Measurements from ENCODE around the gene CXCL17.

CXCL17 gene

DNA sequence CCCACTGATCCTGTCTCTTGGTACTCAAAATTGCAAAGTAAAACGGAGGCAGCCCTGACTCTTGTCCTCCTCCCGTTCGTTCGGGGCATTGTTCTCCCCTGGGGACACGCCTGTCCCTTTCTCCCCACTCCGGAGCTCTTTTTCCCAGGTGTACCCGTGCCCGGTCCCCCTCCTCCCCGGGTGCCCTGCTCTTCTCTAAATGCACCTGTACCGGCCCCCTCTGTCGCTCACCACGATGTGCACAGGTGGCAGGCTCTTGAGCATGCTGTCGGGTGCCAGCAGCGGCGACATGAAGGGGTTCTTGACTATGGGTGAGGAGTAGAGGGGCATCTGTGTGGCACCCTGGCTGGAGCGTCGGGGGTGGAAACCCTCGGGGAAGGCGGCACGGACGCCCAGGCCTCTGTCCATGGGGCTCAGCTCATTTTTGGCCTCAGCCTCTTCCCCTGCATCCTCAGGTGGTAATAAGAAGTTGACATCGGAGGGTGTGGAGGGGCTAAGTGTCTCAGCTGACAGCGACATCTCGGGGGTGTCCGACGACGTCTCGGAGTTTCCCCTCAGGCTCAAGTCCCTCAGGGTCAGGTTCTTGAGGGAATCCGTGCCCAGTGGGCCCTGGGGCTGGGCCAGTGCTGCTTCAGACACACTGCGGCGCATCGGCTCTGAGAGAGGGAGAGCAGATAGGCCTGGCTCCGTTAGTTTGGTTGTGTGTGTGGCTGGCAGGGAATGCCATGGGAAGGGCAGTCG, 40.2 kb downstream of the CXCL17 start:
- Histone ChIP-seq H3K27ac (ENCODE audit: insufficient read depth, low read length, poor library complexity, severe bottlenecking) (peak overlapping the region; percentile 58), H3K36me3 (ENCODE audit: control insufficient read depth, insufficient read depth, low read length) (peaks cover 12% of the 10 kb centered on the region), H3K4me1 (ENCODE audit: control insufficient read depth, insufficient read depth, low read length, poor library complexity, severe bottlenecking) (peaks cover 11% of the 10 kb centered on the region), H3K27me3 (replicated peaks; ENCODE audit: control insufficient read depth, insufficient read depth, low read length, poor library complexity, severe bottlenecking) (no peaks in the 10 kb centered on the region), H3K9me3 (ENCODE audit: control insufficient read depth, low read length) (no peaks in the 10 kb centered on the region), H3K4me3 (ENCODE audit: insufficient read depth, low read depth, low read length, poor library complexity, severe bottlenecking) (peak overlapping the region; percentile 68)
- no peak for DNase-seq

DNA sequence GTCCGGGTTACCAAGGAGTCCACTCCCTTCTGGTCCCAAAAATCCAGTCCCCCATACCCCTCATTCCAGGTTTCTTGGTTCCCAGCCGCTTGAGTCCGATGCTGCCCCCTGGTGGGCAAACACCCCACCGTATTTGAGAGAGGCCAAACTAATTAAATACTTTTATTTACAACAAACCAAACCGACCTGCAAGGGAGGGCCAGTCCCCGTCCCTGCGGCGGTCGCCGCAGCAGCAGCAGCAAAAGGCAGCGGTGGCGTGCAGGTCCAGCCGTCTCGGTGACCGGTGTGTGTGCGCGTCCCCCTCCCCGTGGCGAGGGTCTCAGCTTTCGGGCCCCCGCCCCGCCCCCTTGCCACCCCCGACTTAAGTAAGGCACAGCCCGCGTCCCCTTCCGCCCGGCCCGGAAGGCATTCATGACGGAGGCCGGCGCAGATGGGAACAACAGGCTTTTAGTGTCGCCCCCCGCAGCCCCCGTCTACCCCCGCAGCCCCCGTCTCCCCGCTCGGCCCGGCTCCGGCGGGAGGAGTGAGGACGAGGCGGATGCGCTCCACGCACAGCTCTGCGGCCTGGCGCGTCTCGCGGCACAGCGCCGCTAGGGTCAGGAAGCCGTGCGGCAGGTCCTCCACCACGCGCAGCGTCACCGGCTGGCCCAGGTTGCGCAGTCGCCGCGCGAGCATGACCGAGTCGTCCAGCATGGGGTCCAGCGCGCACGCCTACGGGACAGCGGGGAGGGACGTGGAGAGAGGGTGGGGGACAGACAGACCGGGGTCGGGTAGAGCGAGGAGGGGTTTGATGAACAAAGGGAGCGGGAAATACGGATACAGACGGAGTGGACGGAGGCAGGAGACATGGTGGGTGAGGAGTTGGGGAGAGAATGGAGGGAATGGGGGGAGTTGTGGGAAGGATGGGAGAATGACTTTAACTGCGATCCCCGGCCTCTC, 41.1 kb downstream of the CXCL17 start:
- Histone ChIP-seq H3K36me3 (ENCODE audit: control insufficient read depth, insufficient read depth, low read length) (peaks cover 5% of the 10 kb centered on the region), H3K27me3 (replicated peaks; ENCODE audit: control insufficient read depth, insufficient read depth, low read length, poor library complexity, severe bottlenecking) (no peaks in the 10 kb centered on the region), H3K4me1 (ENCODE audit: control insufficient read depth, insufficient read depth, low read length, poor library complexity, severe bottlenecking) (peaks cover 15% of the 10 kb centered on the region), H3K9me3 (ENCODE audit: control insufficient read depth, low read length) (no peaks in the 10 kb centered on the region), H3K4me3 (ENCODE audit: insufficient read depth, low read depth, low read length, poor library complexity, severe bottlenecking) (peak overlapping the region; percentile 68), H3K27ac (ENCODE audit: insufficient read depth, low read length, poor library complexity, severe bottlenecking) (peak overlapping the region; percentile 58)
- peak; percentile 57 to 70 (median 58) for DNase-seq

DNA sequence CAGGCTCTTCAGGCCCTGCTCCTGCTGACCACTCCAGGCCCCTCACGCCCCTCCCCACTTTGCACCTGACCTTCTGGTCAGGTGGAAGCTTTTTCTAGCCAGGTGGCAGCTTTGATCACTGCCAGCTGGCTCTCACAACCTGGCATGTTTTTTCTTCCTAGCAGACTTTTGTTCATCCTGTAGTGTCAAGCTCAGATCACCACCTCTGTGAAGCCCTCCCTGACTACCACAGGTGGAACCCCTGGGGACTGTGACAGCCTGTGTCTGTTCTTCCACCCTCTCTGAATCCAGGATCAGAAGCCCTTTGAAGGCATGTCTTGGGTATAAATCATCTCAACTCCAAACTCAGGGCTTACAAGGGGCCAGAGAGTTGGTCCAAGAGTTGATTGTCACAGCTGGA, 42.3 kb downstream of the CXCL17 start:
- Histone ChIP-seq H3K36me3 (ENCODE audit: control insufficient read depth, insufficient read depth, low read length) (no peaks in the 10 kb centered on the region), H3K27me3 (replicated peaks; ENCODE audit: control insufficient read depth, insufficient read depth, low read length, poor library complexity, severe bottlenecking) (no peaks in the 10 kb centered on the region), H3K4me3 (ENCODE audit: insufficient read depth, low read depth, low read length, poor library complexity, severe bottlenecking) (no peak overlapping the region), H3K27ac (ENCODE audit: insufficient read depth, low read length, poor library complexity, severe bottlenecking) (no peak overlapping the region), H3K4me1 (ENCODE audit: control insufficient read depth, insufficient read depth, low read length, poor library complexity, severe bottlenecking) (peaks cover 20% of the 10 kb centered on the region), H3K9me3 (ENCODE audit: control insufficient read depth, low read length) (no peaks in the 10 kb centered on the region)
- DNase-seq = no peak

DNA sequence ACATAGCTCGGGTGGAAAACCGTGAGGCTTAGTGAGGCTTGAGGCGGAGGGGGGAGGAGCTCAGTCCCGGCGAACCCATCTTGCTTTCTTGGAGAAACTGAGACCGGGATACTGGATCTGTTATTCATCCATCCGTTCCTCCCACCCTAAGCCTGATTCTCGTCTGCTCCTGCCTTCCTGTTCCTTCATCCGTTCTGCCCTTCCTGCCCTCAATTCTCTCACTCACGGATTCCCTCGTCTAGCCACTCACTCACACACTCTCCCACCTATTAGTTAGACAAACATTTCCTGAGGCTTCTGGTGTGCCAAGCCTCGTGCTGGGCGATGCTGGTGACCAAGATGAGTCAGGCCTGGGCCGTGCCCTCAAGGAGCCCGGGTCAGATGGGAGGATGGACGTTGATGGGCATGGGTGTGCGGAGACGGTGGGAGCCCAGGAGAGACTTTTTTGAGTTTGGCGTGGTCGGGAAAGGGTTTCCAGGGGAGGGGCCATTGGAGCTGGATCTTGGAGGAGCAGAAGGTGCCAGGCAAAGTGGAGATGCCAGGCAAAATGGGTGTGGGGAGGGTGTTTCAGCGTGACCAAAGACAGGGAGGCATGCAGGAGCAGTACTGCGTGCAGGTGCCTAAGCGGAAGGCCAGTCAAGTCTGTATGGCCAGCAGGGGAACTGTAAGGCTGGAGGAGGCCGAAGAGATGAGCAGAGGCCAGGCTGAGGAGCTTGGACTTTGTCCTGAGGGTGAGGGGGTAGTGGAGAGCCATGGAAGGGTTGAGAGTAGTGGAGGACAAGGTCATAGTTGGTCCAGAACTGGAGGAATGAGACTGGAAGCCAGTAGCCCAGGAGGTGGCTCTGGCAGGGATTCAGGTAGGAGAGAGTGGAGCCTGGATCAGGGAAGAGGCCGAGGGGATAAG, 45.2 kb downstream of the CXCL17 start:
- Histone ChIP-seq H3K4me3 (ENCODE audit: insufficient read depth, low read depth, low read length, poor library complexity, severe bottlenecking) (peak overlapping the region; percentile 58), H3K36me3 (ENCODE audit: control insufficient read depth, insufficient read depth, low read length) (no peaks in the 10 kb centered on the region), H3K27me3 (replicated peaks; ENCODE audit: control insufficient read depth, insufficient read depth, low read length, poor library complexity, severe bottlenecking) (no peaks in the 10 kb centered on the region), H3K9me3 (ENCODE audit: control insufficient read depth, low read length) (no peaks in the 10 kb centered on the region), H3K27ac (ENCODE audit: insufficient read depth, low read length, poor library complexity, severe bottlenecking) (peak overlapping the region; percentile 58), H3K4me1 (ENCODE audit: control insufficient read depth, insufficient read depth, low read length, poor library complexity, severe bottlenecking) (peaks cover 20% of the 10 kb centered on the region)
- no peak for DNase-seq

DNA sequence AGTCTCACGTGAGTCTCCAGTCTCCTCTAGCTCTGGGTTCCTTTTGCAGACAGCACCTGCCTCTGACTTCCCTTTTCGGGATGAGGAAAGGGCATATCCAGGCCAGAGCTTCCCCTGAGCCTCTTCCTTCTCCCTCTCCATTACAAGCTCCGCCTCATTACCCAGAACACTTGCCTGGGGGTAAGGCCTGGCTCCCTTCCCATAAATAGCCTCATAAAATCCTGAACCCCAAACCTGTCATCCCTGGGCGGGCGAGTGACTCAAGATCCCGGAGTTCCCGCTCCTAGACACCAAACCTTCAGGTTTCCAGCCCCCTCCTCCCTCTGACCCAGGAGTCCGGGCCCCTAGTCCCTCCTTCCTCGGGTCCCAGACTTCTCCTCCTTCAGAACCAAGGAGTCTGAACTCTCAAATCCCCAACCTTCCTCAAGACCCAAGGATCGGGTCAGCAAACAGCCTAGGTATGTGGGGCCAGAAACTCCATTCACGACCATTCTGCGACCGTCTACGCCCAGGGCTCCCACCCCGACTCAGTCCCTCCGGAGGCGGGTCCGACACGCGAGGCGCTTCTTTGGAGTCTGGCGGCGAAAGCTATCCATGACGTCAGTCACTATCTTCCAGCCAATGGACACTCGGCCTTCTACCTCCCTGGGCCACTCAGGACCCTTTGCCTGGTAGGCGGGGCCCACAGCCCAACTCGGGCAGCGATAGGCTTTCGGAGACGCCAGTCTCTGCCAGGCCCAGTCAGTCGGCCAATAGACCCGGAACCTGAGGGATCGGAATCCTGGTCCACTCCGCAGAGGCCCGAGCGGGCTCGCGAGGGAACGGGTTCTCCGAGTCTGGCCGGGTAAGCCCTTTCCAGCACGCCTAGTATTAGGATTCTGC, 46.1 kb downstream of the CXCL17 start:
- DNase-seq = peak; percentile 78 to 88 (median 87)
- Histone ChIP-seq H3K36me3 (ENCODE audit: control insufficient read depth, insufficient read depth, low read length) (no peaks in the 10 kb centered on the region), H3K4me1 (ENCODE audit: control insufficient read depth, insufficient read depth, low read length, poor library complexity, severe bottlenecking) (peaks cover 20% of the 10 kb centered on the region), H3K9me3 (ENCODE audit: control insufficient read depth, low read length) (no peaks in the 10 kb centered on the region), H3K4me3 (ENCODE audit: insufficient read depth, low read depth, low read length, poor library complexity, severe bottlenecking) (peak overlapping the region; percentile 58), H3K27ac (ENCODE audit: insufficient read depth, low read length, poor library complexity, severe bottlenecking) (peak overlapping the region; percentile 58), H3K27me3 (replicated peaks; ENCODE audit: control insufficient read depth, insufficient read depth, low read length, poor library complexity, severe bottlenecking) (no peaks in the 10 kb centered on the region)

DNA sequence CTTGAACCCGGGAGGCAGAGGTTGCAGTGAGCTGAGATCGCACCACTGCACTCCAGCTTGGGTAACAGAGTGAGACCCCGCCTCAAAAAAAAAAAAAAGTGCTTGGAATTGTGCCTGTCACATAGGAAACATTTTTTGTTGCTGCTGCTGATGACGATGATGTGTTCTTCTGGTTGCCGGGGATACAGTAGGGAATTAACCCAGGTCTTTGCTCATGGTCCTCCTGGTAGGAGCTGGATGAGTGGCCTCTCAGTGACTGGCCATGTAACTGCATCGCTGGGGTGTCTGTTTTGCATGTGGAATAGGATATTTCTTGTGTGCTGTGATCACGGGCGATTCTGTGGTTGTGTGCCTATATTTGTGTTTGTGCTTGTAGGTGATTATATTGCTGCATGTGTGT, 48.0 kb downstream of the CXCL17 start:
- DNase-seq = no peak
- H3K27me3 ChIP-seq (replicated peaks; ENCODE audit: control insufficient read depth, insufficient read depth, low read length, poor library complexity, severe bottlenecking) = peaks cover 3% of the 10 kb centered on the region
- H3K4me1 ChIP-seq (ENCODE audit: control insufficient read depth, insufficient read depth, low read length, poor library complexity, severe bottlenecking) = peaks cover 13% of the 10 kb centered on the region
- H3K4me3 ChIP-seq (ENCODE audit: insufficient read depth, low read depth, low read length, poor library complexity, severe bottlenecking) = no peak overlapping the region
- H3K36me3 ChIP-seq (ENCODE audit: control insufficient read depth, insufficient read depth, low read length) = no peaks in the 10 kb centered on the region
- H3K9me3 ChIP-seq (ENCODE audit: control insufficient read depth, low read length) = no peaks in the 10 kb centered on the region
- no peak overlapping the region for H3K27ac ChIP-seq (ENCODE audit: insufficient read depth, low read length, poor library complexity, severe bottlenecking)

DNA sequence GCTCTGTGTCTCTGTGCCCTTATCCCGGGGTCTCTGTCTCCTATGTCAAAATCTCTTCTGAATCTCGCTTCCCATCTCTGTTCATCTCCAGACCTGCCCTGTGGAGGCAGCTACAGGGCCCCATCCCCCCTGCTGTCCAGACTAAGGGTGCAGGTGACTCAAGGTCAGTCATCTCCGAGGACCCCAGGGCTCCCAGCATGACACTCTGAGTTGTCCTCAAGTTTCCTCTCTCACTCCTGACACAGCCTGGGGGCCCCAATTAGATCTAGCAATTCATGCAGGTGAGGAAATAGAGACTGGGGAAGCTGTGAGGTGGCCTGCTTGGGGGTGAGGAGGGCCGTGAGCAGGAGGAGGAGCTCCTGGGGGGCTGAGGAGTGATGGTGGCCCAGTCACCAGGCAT, 50.6 kb downstream of the CXCL17 start:
- Histone ChIP-seq H3K27me3 (replicated peaks; ENCODE audit: control insufficient read depth, insufficient read depth, low read length, poor library complexity, severe bottlenecking) (peaks cover 9% of the 10 kb centered on the region), H3K4me3 (ENCODE audit: insufficient read depth, low read depth, low read length, poor library complexity, severe bottlenecking) (no peak overlapping the region), H3K9me3 (ENCODE audit: control insufficient read depth, low read length) (no peaks in the 10 kb centered on the region), H3K36me3 (ENCODE audit: control insufficient read depth, insufficient read depth, low read length) (no peaks in the 10 kb centered on the region), H3K27ac (ENCODE audit: insufficient read depth, low read length, poor library complexity, severe bottlenecking) (no peak overlapping the region), H3K4me1 (ENCODE audit: control insufficient read depth, insufficient read depth, low read length, poor library complexity, severe bottlenecking) (peaks cover 10% of the 10 kb centered on the region)
- DNase-seq = no peak

DNA sequence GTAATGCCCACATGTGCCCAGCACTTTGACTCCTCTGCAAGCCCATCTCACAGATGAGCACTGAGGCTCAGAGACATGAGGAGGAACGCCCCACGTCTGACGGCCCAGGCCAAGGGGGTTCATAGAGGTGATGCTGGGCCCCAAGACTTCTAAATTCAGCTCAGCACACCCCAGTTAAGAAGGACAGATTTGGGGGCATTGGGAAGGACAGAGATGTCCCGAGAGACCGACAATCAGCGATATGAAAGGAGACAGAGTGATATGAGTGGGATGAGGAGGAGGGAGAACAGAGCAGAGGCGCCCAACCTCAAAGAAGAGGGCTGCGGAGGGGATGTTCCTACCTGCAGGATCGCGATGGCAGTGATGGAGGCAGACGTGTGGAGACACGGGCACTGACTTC, 52.8 kb downstream of the CXCL17 start, which contains the start of gene CNFN:
Gene CNFN (minus strand): TSS at position 399 of the 400 bp plus-strand sequence. CDS start 1,260 bp downstream, outside the sequence.
- Histone ChIP-seq H3K4me1 (ENCODE audit: control insufficient read depth, insufficient read depth, low read length, poor library complexity, severe bottlenecking) (peaks cover 7% of the 10 kb centered on the region), H3K36me3 (ENCODE audit: control insufficient read depth, insufficient read depth, low read length) (no peaks in the 10 kb centered on the region), H3K9me3 (ENCODE audit: control insufficient read depth, low read length) (no peaks in the 10 kb centered on the region), H3K27ac (ENCODE audit: insufficient read depth, low read length, poor library complexity, severe bottlenecking) (no peak within 1 kb of the TSS), H3K27me3 (replicated peaks; ENCODE audit: control insufficient read depth, insufficient read depth, low read length, poor library complexity, severe bottlenecking) (peaks cover 9% of the 10 kb centered on the region), H3K4me3 (ENCODE audit: insufficient read depth, low read depth, low read length, poor library complexity, severe bottlenecking) (no peak within 1 kb of the TSS)
- DNase-seq = no peak

Data from effector memory CD4-positive, alpha-beta T cell (primary cell).